ENCODE data around the gene KRTAP1-4.
"Not testable (repeated sequence)": the region's sequence is repeated elsewhere in the genome, so short reads cannot be mapped to it uniquely, and the experiment has no call there.

Gene KRTAP1-4

DNA sequence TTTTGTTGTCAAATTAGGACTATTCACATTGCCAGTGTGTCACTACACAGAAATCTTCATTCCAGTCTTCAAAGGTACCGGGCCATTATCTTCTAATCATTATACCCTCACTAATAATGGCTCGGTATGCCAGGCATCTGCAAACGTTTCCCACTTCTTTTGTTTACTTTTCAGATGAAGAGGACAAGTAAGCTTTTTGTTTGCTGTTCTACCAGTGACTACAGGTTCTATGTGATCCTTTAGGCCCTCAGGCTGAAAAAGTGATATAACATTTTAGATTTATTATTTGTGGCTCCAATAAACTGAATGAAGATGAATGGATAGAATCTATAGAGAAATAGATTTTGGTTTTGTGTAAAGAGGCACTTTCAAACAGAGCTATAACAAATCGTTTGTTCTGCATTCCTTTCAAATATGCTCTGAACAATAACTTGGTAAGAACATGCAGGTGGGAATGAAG is 20.7 kb downstream of the KRTAP1-4 start:
- no peaks in the 10 kb centered on the region for H3K9me3 ChIP-seq (ENCODE audit: control insufficient read depth in 2 of 2, low read length in 2 of 2)
- no peak overlapping the region for H3K27ac ChIP-seq (ENCODE audit: low read depth in 2 of 2, low read length in 2 of 2)
- peaks cover 0 to 3% of the 10 kb centered on the region in 2 donors for H3K27me3 ChIP-seq (ENCODE audit: control insufficient read depth in 2 of 2, insufficient read depth in 2 of 2, low read length in 2 of 2)
- H3K4me1 ChIP-seq (ENCODE audit: control insufficient read depth in 2 of 2, insufficient read depth in 2 of 2, low read length in 2 of 2) = no peaks in the 10 kb centered on the region
- H3K9ac ChIP-seq (ENCODE audit: low read depth in 1 of 2, low read length in 2 of 2) = no peak overlapping the region
- H3K4me3 ChIP-seq (ENCODE audit: low read length in 2 of 2) = no peak overlapping the region
- H3K36me3 ChIP-seq (ENCODE audit: control insufficient read depth in 2 of 2, insufficient read depth in 2 of 2, low read length in 2 of 2) = no peaks in the 10 kb centered on the region

DNA sequence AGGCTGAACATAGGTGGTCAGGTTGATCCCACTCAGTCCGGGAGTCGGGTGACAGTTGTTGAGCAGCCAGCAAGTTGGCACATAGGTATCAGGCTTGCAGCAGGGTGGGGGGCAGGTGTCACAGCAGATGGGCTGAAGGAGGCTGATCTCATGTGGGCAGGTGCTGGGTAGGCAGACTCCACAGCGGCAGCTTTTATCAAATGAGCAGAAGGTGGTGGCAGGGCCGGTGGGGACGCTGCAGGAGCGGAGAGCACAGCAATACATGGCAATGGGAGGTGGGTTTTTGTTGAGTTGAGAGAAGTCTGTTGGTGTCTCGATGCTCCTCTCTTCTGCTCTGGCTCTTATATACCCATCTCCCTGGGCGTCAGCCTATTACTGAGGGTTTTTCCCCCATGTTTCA is 21.2 kb downstream of the KRTAP1-4 start, which contains the start of gene KRTAP3-1:
KRTAP3-1 (minus strand) TSS at position 318 of the 400 bp plus-strand sequence; CDS start at position 264, 54 bp downstream.
- Histone ChIP-seq H3K27ac (ENCODE audit: low read depth in 2 of 2, low read length in 2 of 2) (no peak within 1 kb of the TSS), H3K9me3 (ENCODE audit: control insufficient read depth in 2 of 2, low read length in 2 of 2) (no peaks in the 10 kb centered on the region), H3K9ac (ENCODE audit: low read depth in 1 of 2, low read length in 2 of 2) (no peak within 1 kb of the TSS), H3K4me3 (ENCODE audit: low read length in 2 of 2) (no peak within 1 kb of the TSS), H3K4me1 (ENCODE audit: control insufficient read depth in 2 of 2, insufficient read depth in 2 of 2, low read length in 2 of 2) (no peaks in the 10 kb centered on the region), H3K36me3 (ENCODE audit: control insufficient read depth in 2 of 2, insufficient read depth in 2 of 2, low read length in 2 of 2) (no peaks in the 10 kb centered on the region), H3K27me3 (ENCODE audit: control insufficient read depth in 2 of 2, insufficient read depth in 2 of 2, low read length in 2 of 2) (peaks cover 0 to 3% of the 10 kb centered on the region in 2 donors)

DNA sequence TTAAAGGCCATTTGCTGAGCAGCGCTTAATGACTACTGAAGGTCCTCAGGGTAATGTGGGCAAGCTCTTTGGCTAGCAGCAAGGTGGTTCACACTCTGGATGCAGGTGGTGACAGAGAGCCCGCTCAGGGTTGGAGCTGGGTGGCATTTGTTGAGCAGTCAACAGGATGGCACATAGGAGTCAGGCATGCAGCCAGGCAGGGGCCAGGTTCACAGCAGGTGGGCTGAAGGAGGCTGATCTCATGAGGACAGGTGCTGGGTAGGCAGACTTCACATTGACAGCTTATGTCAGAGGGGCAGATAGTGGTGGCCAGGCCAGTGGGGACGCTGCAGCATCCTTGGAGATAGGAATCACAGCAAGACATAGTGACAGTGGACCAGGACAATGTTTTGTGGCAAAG is 25.6 kb downstream of the KRTAP1-4 start:
- Histone ChIP-seq H3K9ac (ENCODE audit: low read depth in 1 of 2, low read length in 2 of 2) (no peak overlapping the region), H3K27ac (ENCODE audit: low read depth in 2 of 2, low read length in 2 of 2) (no peak overlapping the region), H3K9me3 (ENCODE audit: control insufficient read depth in 2 of 2, low read length in 2 of 2) (no peaks in the 10 kb centered on the region), H3K4me3 (ENCODE audit: low read length in 2 of 2) (no peak overlapping the region), H3K36me3 (ENCODE audit: control insufficient read depth in 2 of 2, insufficient read depth in 2 of 2, low read length in 2 of 2) (no peaks in the 10 kb centered on the region), H3K4me1 (ENCODE audit: control insufficient read depth in 2 of 2, insufficient read depth in 2 of 2, low read length in 2 of 2) (no peaks in the 10 kb centered on the region), H3K27me3 (ENCODE audit: control insufficient read depth in 2 of 2, insufficient read depth in 2 of 2, low read length in 2 of 2) (peaks cover 3% of the 10 kb centered on the region in 2 donors)

DNA sequence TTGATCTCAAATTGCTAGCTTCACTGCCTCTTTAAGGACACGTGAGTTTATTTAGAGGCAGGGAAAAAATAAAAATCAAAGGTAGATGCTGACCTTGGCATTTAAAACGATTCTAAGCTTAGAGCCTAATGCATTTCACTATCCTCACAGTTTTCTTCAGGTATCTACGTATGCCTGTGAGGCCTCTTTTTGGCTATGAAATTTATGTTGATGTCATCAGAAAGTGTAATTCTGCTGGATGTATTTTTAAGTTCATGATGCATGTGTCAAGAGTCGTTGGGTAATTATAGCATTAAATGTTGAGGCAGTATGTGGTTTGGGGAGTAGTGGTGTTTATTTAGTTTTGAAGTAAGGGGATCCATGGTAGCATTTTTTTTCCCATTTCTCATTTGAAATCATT is 26.1 kb downstream of the KRTAP1-4 start:
- H3K36me3 ChIP-seq (ENCODE audit: control insufficient read depth in 2 of 2, insufficient read depth in 2 of 2, low read length in 2 of 2) = no peaks in the 10 kb centered on the region
- H3K27ac ChIP-seq (ENCODE audit: low read depth in 2 of 2, low read length in 2 of 2) = no peak overlapping the region
- H3K9me3 ChIP-seq (ENCODE audit: control insufficient read depth in 2 of 2, low read length in 2 of 2) = no peaks in the 10 kb centered on the region
- H3K9ac ChIP-seq (ENCODE audit: low read depth in 1 of 2, low read length in 2 of 2) = no peak overlapping the region
- H3K4me3 ChIP-seq (ENCODE audit: low read length in 2 of 2) = no peak overlapping the region
- peaks cover 3% of the 10 kb centered on the region in 2 donors for H3K27me3 ChIP-seq (ENCODE audit: control insufficient read depth in 2 of 2, insufficient read depth in 2 of 2, low read length in 2 of 2)
- no peaks in the 10 kb centered on the region for H3K4me1 ChIP-seq (ENCODE audit: control insufficient read depth in 2 of 2, insufficient read depth in 2 of 2, low read length in 2 of 2)

DNA sequence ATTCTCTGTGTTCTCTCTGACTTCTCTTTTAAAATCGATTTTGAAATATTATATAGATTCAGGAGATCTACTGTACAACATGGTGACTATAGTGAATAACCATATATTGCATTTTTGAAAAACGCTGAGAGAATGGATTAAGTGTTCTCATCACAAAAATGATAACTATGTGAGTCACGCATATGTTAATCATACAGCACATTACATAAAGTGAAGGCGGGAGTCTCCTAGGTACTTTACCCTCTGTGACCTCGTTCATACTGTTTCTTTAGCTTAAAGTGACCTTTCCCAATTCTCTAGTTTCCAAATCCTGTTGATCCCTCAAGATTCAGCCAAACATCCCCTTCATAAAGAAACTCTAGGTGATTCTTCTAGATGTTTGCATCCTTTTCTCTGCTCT is 27.2 kb downstream of the KRTAP1-4 start:
- no peaks in the 10 kb centered on the region for H3K4me1 ChIP-seq (ENCODE audit: control insufficient read depth in 2 of 2, insufficient read depth in 2 of 2, low read length in 2 of 2)
- no peak overlapping the region for H3K4me3 ChIP-seq (ENCODE audit: low read length in 2 of 2)
- no peaks in the 10 kb centered on the region for H3K9me3 ChIP-seq (ENCODE audit: control insufficient read depth in 2 of 2, low read length in 2 of 2)
- peaks cover 3% of the 10 kb centered on the region in 2 donors for H3K27me3 ChIP-seq (ENCODE audit: control insufficient read depth in 2 of 2, insufficient read depth in 2 of 2, low read length in 2 of 2)
- H3K36me3 ChIP-seq (ENCODE audit: control insufficient read depth in 2 of 2, insufficient read depth in 2 of 2, low read length in 2 of 2) = no peaks in the 10 kb centered on the region
- H3K9ac ChIP-seq (ENCODE audit: low read depth in 1 of 2, low read length in 2 of 2) = no peak overlapping the region
- no peak overlapping the region for H3K27ac ChIP-seq (ENCODE audit: low read depth in 2 of 2, low read length in 2 of 2)

DNA sequence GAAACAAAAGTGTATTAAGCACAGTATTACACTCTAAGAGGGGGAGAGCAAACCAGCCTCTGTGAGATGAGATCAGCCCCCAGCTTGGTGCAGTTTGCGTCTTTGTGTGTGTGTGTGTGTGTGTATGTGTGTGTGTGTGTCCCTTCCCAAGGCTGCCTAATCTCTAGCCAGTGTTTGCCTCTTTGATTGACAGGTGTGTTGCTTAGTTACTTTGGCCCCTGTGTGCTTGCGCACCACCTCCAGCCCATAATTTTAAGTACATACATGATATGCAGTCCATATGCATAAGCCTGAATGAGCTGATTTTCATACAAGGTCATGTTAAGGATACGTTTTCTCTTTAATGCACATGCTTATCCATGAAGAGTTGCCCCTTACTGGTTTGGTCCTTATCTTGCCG is 28.2 kb downstream of the KRTAP1-4 start:
- Histone ChIP-seq H3K4me3 (ENCODE audit: low read length in 2 of 2) (no peak overlapping the region), H3K4me1 (ENCODE audit: control insufficient read depth in 2 of 2, insufficient read depth in 2 of 2, low read length in 2 of 2) (no peaks in the 10 kb centered on the region), H3K9ac (ENCODE audit: low read depth in 1 of 2, low read length in 2 of 2) (no peak overlapping the region), H3K27ac (ENCODE audit: low read depth in 2 of 2, low read length in 2 of 2) (no peak overlapping the region), H3K27me3 (ENCODE audit: control insufficient read depth in 2 of 2, insufficient read depth in 2 of 2, low read length in 2 of 2) (peaks cover 3% of the 10 kb centered on the region in 2 donors), H3K36me3 (ENCODE audit: control insufficient read depth in 2 of 2, insufficient read depth in 2 of 2, low read length in 2 of 2) (no peaks in the 10 kb centered on the region), H3K9me3 (ENCODE audit: control insufficient read depth in 2 of 2, low read length in 2 of 2) (no peaks in the 10 kb centered on the region)

DNA sequence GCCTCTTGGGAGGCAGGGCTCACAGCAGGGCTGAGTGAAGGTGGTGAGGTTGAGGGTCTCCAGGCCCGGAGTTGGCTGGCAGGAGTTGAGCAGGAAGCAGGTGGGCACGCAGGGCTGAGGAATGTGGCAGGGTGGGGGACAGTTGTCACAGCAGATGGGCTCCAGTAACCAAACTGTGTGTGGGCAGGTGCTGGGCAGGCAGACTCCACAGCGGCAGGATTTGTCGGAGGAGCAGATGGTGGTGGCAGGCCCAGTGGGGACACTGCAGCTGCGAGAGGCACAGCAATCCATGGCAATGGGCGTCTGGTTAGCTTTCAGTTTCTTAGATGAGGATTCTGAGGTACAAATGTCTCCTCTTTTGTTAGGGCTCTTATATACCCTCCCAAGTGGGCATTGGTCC is 30.4 kb downstream of the KRTAP1-4 start, which contains the start of gene KRTAP3-2:
KRTAP3-2 (minus strand) TSS at position 344 of the 400 bp plus-strand sequence; CDS start at position 291, 53 bp downstream.
- H3K27me3 ChIP-seq (ENCODE audit: control insufficient read depth in 2 of 2, insufficient read depth in 2 of 2, low read length in 2 of 2); H3K27ac ChIP-seq (ENCODE audit: low read depth in 2 of 2, low read length in 2 of 2); H3K4me3 ChIP-seq (ENCODE audit: low read length in 2 of 2); H3K36me3 ChIP-seq (ENCODE audit: control insufficient read depth in 2 of 2, insufficient read depth in 2 of 2, low read length in 2 of 2); H3K9ac ChIP-seq (ENCODE audit: low read depth in 1 of 2, low read length in 2 of 2); H3K9me3 ChIP-seq (ENCODE audit: control insufficient read depth in 2 of 2, low read length in 2 of 2); H3K4me1 ChIP-seq (ENCODE audit: control insufficient read depth in 2 of 2, insufficient read depth in 2 of 2, low read length in 2 of 2): not testable (repeated sequence)

DNA sequence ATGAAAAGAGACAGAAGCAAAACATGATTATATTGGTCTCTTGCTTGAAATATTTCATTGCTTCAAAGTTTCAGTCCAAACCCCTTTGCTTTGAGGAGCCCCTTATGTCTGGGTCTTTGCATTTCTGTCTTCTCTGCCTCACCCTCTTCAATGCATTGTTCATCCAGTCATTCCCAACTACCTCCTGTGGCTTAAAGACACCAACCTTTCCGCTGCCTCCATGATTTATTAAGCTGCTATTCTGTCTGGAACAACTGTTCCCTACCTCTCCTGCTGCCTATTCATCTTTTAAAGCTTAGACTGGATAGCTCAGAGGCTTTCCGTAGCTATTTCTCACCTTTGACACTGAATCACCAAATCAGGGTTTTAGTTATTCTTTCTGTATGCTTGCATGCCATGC is 32.6 kb downstream of the KRTAP1-4 start:
- no peak overlapping the region for H3K27ac ChIP-seq (ENCODE audit: low read depth in 2 of 2, low read length in 2 of 2)
- peaks cover 0 to 3% of the 10 kb centered on the region in 2 donors for H3K27me3 ChIP-seq (ENCODE audit: control insufficient read depth in 2 of 2, insufficient read depth in 2 of 2, low read length in 2 of 2)
- no peaks in the 10 kb centered on the region for H3K4me1 ChIP-seq (ENCODE audit: control insufficient read depth in 2 of 2, insufficient read depth in 2 of 2, low read length in 2 of 2)
- no peak overlapping the region for H3K4me3 ChIP-seq (ENCODE audit: low read length in 2 of 2)
- no peaks in the 10 kb centered on the region for H3K36me3 ChIP-seq (ENCODE audit: control insufficient read depth in 2 of 2, insufficient read depth in 2 of 2, low read length in 2 of 2)
- H3K9me3 ChIP-seq (ENCODE audit: control insufficient read depth in 2 of 2, low read length in 2 of 2) = no peaks in the 10 kb centered on the region
- H3K9ac ChIP-seq (ENCODE audit: low read depth in 1 of 2, low read length in 2 of 2) = no peak overlapping the region

DNA sequence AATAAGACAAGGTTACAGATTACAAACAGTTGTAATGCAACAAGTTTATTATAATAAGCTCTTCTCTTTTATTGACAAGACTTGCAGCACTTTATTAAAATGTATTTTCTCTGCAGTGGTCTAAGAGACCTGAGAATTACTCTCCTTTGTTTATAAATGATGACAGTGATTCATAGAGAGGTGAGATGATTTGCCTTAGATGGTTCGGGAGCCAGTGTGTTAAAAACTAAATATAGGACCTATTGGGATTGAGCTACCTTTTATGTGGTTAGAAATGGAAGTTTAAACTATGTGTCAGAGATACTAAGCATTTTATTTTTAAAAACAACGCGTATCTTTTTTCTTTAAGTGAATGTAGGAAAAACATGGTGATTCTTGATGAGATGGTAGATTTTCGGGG is 33.2 kb downstream of the KRTAP1-4 start:
- no peak overlapping the region for H3K27ac ChIP-seq (ENCODE audit: low read depth in 2 of 2, low read length in 2 of 2)

DNA sequence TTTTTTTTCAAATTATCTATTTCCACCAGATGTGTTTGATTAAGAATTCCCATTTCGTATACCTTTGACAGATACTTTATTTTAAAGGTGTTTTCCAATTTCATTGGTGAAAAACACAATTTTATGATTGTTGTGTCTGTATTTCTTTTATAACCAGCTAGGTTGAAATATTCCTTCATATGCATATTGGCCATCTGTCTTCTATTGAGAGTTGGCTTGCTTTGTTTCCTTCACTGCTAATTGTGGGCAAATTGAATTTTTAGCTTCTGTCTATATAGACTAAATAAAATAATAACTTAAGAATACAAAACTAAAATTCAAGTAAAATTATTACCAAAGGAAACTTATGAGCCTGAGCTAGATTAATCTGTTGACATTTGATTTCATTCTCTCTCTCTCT is 34.9 kb downstream of the KRTAP1-4 start:
- H3K27me3 ChIP-seq (ENCODE audit: control insufficient read depth in 2 of 2, insufficient read depth in 2 of 2, low read length in 2 of 2) = no peaks in the 10 kb centered on the region

More for the DNA sequence above, 33.2 kb downstream of the KRTAP1-4 start:
- peaks cover 0 to 3% of the 10 kb centered on the region in 2 donors for H3K27me3 ChIP-seq (ENCODE audit: control insufficient read depth in 2 of 2, insufficient read depth in 2 of 2, low read length in 2 of 2)
- no peaks in the 10 kb centered on the region for H3K36me3 ChIP-seq (ENCODE audit: control insufficient read depth in 2 of 2, insufficient read depth in 2 of 2, low read length in 2 of 2)
- H3K9me3 ChIP-seq (ENCODE audit: control insufficient read depth in 2 of 2, low read length in 2 of 2) = no peaks in the 10 kb centered on the region
- no peaks in the 10 kb centered on the region for H3K4me1 ChIP-seq (ENCODE audit: control insufficient read depth in 2 of 2, insufficient read depth in 2 of 2, low read length in 2 of 2)
- no peak overlapping the region for H3K9ac ChIP-seq (ENCODE audit: low read depth in 1 of 2, low read length in 2 of 2)
- H3K4me3 ChIP-seq (ENCODE audit: low read length in 2 of 2) = no peak overlapping the region

DNA sequence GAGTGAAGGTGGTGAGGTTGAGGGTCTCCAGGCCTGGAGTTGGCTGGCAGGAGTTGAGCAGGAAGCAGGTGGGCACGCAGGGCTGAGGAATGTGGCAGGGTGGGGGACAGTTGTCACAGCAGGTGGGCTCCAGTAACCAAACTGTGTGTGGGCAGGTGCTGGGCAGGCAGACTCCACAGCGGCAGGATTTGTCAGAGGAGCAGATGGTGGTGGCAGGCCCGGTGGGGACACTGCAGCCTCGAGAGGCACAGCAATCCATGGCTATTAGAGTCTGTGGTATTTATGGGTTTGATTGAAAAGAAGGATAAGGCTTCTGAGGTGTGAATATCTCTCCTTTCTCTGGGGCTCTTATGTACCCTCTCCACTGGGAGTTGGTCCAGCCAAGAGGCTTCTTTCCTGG is 36.2 kb downstream of the KRTAP1-4 start, which contains the start of gene KRTAP3-3:
KRTAP3-3 (minus strand) TSS at position 326 of the 400 bp plus-strand sequence; CDS start at position 259, 67 bp downstream.
- Histone ChIP-seq H3K4me1 (ENCODE audit: control insufficient read depth in 2 of 2, insufficient read depth in 2 of 2, low read length in 2 of 2) (no peaks in the 10 kb centered on the region), H3K27ac (ENCODE audit: low read depth in 2 of 2, low read length in 2 of 2) (no peak within 1 kb of the TSS), H3K9me3 (ENCODE audit: control insufficient read depth in 2 of 2, low read length in 2 of 2) (no peaks in the 10 kb centered on the region), H3K27me3 (ENCODE audit: control insufficient read depth in 2 of 2, insufficient read depth in 2 of 2, low read length in 2 of 2) (no peaks in the 10 kb centered on the region), H3K36me3 (ENCODE audit: control insufficient read depth in 2 of 2, insufficient read depth in 2 of 2, low read length in 2 of 2) (no peaks in the 10 kb centered on the region), H3K9ac (ENCODE audit: low read depth in 1 of 2, low read length in 2 of 2) (no peak within 1 kb of the TSS), H3K4me3 (ENCODE audit: low read length in 2 of 2) (no peak within 1 kb of the TSS)

More for the DNA sequence above, 34.9 kb downstream of the KRTAP1-4 start:
- Histone ChIP-seq H3K27ac (ENCODE audit: low read depth in 2 of 2, low read length in 2 of 2) (no peak overlapping the region), H3K36me3 (ENCODE audit: control insufficient read depth in 2 of 2, insufficient read depth in 2 of 2, low read length in 2 of 2) (no peaks in the 10 kb centered on the region), H3K4me1 (ENCODE audit: control insufficient read depth in 2 of 2, insufficient read depth in 2 of 2, low read length in 2 of 2) (no peaks in the 10 kb centered on the region), H3K4me3 (ENCODE audit: low read length in 2 of 2) (no peak overlapping the region), H3K9ac (ENCODE audit: low read depth in 1 of 2, low read length in 2 of 2) (no peak overlapping the region), H3K9me3 (ENCODE audit: control insufficient read depth in 2 of 2, low read length in 2 of 2) (no peaks in the 10 kb centered on the region)

Data from mucosa of rectum (tissue), 2 donors.